Renal cortex interstitium (tissue), 11 donors: ENCODE results near the gene EFCAB7. TPM values are rescaled to one million over a fixed set of nuclear protein-coding genes. Genes with fewer than 3 reads are reported as not detected.
A peak's percentile ranks its signal among the peaks of the same experiment; 100 is the strongest.

Experiments
- DNase-seq, 11 donors: peaks; one replicate each; pipeline ENCODE4 v3.0.0-alpha.2; 2013; ENCODE audit warnings: low read depth in 9 of 11, low spot score in 4 of 11; ENCODE audit errors: extremely low read depth in 1 of 11
- polyA plus RNA-seq, 3 donors: library from polyadenylated mRNA; unstranded; fragments of 120-200 nt; gene quantifications; one replicate each; pipeline ENCODE4 v1.2.1, GENCODE V29; 2013; ENCODE audit not compliant: insufficient read length in 3 of 3

The EFCAB7 gene
- polyA plus RNA-seq, 3 donors, result 18.1 to 25.8 (median 23.8) TPM

DNA sequence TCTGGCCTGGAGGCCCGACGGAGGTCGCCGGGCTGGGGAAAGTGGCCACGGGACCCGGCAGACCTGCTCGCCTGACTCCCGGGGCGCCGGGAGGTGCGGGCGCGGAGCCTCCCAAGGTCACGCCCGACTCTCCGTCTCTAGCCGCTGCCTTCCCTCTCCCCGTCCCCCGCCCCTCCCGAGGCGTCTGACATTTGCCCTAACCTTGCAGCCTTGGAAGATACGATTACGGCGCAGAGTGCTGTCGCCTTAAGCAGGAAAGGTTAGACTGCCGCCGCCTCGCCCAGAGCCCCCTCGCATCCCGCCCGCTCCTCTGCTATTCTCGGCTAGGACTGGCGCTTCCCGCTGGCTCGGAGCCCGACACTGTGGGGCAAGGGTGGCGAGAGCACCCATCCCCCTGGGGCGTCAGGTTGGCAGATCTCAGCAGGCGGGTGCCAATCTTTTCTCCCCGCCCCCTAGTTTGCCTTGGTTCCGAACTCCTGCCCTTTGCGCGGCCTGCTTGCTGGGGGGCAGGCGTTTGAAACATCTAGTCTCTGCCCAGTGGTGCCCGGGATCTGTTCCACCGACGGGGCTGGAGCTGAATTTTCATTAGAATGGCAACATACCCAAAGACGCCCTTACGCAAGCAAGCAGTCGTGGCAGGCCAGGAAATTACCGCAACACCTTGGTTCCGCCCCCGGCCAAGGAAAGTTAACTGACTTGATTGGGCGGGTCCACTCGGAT lies 70.7 kb downstream of the EFCAB7 start:
- DNase-seq, result peak in 9 of 11 donors; percentile 13 to 43 (median 30)

- DNase-seq, result no peak
These were observed 72.1 kb downstream of the EFCAB7 start for GRCh38 chr1:63595435-63595834.

GRCh38 chr1:63599799-63600198 lies 76.5 kb downstream of the EFCAB7 start:
- no peak for DNase-seq

GRCh38 chr1:63600248-63600647 lies 76.9 kb downstream of the EFCAB7 start:
- no peak for DNase-seq

GRCh38 chr1:63601061-63601460 lies 77.7 kb downstream of the EFCAB7 start:
- DNase-seq, result no peak

GRCh38 chr1:63601463-63601862 lies 78.1 kb downstream of the EFCAB7 start:
- DNase-seq, result no peak

- no peak for DNase-seq
These were observed 78.6 kb downstream of the EFCAB7 start for GRCh38 chr1:63601912-63602311.

GRCh38 chr1:63602629-63603028 lies 79.3 kb downstream of the EFCAB7 start:
- no peak for DNase-seq

GRCh38 chr1:63603810-63604209 lies 80.5 kb downstream of the EFCAB7 start:
- DNase-seq, result no peak

DNA sequence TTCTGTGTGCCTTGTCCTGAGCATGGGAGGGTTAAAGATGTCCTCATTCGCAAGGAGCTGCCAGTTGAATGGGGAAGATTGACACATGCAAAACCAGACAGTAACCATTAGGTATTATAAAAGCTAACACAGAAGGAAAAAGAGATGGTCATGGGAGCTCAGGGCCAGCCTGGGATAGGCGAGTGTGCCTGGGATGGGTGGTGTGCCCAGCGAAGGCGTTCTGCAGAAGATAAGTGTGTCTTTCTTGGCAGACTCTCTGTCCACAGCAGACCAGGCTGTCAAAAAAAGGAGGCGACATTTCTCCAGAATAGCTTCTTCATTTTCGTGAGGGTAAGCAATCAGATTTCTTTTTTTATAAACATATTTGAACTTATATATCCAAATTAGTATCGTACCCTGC lies 84.0 kb downstream of the EFCAB7 start:
- no peak for DNase-seq

DNA sequence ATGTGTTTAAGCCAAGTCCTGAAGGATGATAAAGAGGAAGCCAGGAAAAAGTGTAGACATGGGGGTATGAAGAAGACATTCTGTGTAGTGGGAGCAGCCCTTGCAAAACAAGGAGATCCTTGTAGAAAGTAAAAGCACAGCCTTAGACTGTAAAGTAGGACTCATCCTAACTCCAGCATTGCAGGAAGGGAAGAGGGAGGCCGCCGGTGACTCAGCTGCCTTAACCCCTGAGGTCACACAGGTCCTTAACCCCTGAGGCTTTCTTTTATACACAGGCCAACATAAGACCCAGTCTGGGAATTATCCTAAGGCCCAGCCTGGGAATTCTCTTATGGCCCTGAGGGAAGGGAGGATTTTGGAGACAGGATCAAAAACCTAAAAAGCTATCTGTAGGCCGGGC lies 87.9 kb downstream of the EFCAB7 start:
- no peak for DNase-seq

DNA sequence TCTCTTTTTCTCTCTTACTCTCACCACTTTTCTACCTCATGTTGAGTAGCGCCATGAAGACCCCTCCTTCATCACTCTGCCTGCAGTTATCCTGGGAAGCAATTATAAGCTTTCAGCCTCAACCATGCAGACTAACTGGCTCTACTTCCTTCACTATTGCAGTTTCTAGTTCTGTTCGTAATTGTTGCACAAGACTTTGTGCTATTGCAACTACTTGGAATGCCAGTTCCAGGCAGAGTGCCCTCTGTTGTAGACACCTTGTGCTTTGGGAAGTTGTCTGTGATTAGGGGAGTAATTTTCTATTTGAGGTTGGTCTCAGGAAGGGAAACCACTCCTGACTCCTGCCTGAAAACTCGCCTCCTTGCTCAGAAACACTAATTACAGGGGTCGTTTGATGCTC lies 89.2 kb downstream of the EFCAB7 start:
- no peak for DNase-seq

DNA sequence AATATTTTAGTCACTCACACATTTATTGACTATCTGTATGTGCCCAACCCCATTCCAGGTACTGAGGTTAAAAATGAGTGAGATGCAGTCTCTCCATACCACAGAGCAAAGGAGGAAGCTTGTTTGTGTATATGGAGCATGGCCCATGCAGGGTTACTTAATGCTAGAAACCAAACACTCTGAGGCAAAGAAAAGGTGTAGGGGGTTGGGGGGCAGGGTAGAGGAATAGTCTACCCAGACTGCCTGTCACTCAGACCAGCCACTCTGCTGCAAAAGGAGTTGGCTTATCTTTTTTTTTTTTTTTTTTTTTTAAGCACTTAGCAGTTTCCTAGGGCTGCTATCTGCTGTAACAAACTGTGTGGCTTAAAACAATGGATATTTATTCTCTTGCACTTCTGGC lies 89.6 kb downstream of the EFCAB7 start:
- DNase-seq, result no peak

- peak in 10 of 11 donors; percentile 57 to 86 (median 66) for DNase-seq
These were observed 92.6 kb downstream of the EFCAB7 start for GRCh38 chr1:63615768-63616420.

- no peak for DNase-seq
These were observed 94.1 kb downstream of the EFCAB7 start for GRCh38 chr1:63617450-63617849.

GRCh38 chr1:63618011-63618410 lies 94.7 kb downstream of the EFCAB7 start:
- DNase-seq, result no peak

- no peak for DNase-seq
These were observed 96.2 kb downstream of the EFCAB7 start for GRCh38 chr1:63619558-63619957.

DNA sequence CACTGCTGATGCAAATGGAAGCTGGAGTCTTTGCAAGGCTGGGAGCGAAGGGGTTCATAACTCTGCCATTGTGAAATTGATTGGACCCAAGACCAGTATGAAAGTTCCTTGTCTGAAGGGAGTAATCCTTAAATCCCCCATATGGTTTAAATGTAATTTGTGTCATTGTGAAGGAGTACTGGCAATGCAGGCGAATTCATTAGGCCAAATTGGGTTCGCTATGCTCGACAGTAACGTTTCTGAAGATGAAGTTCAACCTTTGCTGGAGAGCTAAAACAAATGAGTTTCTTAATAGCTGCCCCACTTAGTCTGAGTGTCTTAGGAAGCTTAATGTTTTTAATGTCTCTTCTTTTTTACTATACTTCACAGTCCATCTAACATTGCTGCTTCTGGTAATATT lies 97.3 kb downstream of the EFCAB7 start:
- DNase-seq, result no peak

GRCh38 chr1:63621075-63621474 lies 97.8 kb downstream of the EFCAB7 start:
- no peak for DNase-seq

DNA sequence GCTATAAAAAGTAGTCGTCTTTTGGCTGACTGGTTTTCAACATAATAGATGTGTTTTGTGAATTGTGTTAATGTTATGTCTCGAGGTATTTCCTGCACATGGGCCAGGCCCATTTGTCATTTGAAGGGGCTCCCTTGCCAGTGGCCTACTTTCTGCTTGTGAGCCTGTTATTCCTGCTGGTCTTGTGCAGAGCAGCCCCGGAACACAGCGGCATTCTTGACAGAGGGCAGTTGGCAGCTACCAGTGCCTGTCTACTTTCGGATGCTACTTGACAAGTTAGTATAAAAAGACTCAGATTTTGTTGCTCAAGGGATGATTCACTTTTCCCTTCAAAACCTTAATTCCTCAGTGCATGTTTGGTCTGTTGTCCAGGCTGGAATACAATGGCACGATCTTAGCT lies 98.4 kb downstream of the EFCAB7 start:
- DNase-seq, result no peak
